GM23338 (cell line): ENCODE results near the gene TRPV5. TPM values are rescaled to one million over a fixed set of nuclear protein-coding genes. Genes with fewer than 3 reads are reported as not detected.

ENCODE experiments used
- ATAC-seq: fragments of 200-7000 bp; cut with Tn5 transposase; 3 replicates; pipeline ENCODE4 v1.9.1; 2020
- DNase-seq: peaks from one replicate; pipeline ENCODE4 v3.0.0-alpha.2; 2015; ENCODE audit warnings: low spot score
- H2AFZ ChIP-seq: fragments of 200-600 bp; sonication (generic); 2 replicates; pipeline ENCODE4 v1.8.0; 2016; ENCODE audit warnings: antibody characterized with exemption, mild to moderate bottlenecking, moderate library complexity
- H3F3A ChIP-seq: fragments of 200-600 bp; sonication (generic); replicated peaks from 2 replicates; pipeline ENCODE4 v1.8.0; 2017; ENCODE audit warnings: antibody characterized with exemption, mixed run types, low read depth
- H3K27ac ChIP-seq: fragments of 200-600 bp; sonication (generic); 2 replicates; pipeline ENCODE4 v1.6.1; 2016; ENCODE audit warnings: low read depth
- H3K27me3 ChIP-seq: fragments of 200-600 bp; sonication (generic); 2 replicates; pipeline ENCODE4 v1.8.0; 2016; ENCODE audit warnings: mild to moderate bottlenecking, mixed run types, moderate library complexity; ENCODE audit not compliant: insufficient read depth
- H3K36me3 ChIP-seq: fragments of 200-600 bp; sonication (generic); 2 replicates; pipeline ENCODE4 v1.8.0; 2016; ENCODE audit warnings: mild to moderate bottlenecking; ENCODE audit not compliant: insufficient read depth
- H3K4me1 ChIP-seq: fragments of 200-600 bp; sonication (generic); 2 replicates; pipeline ENCODE4 v1.8.0; 2016; ENCODE audit warnings: mild to moderate bottlenecking, moderate library complexity; ENCODE audit not compliant: insufficient read depth
- H3K4me2 ChIP-seq: fragments of 200-600 bp; sonication (generic); 2 replicates; pipeline ENCODE4 v1.7.1; 2017; ENCODE audit warnings: mixed run types
- H3K4me3 ChIP-seq: fragments of 200-600 bp; sonication (generic); 2 replicates; pipeline ENCODE4 v1.6.1; 2016; ENCODE audit warnings: mixed run types
- H3K79me2 ChIP-seq: fragments of 200-600 bp; sonication (generic); replicated peaks from 2 replicates; pipeline ENCODE4 v1.8.0; 2017; ENCODE audit warnings: mild to moderate bottlenecking; ENCODE audit not compliant: insufficient read depth
- H3K9me2 ChIP-seq: fragments of 200-600 bp; sonication (generic); 2 replicates; pipeline ENCODE4 v1.8.0; 2017; ENCODE audit not compliant: insufficient read depth
- H4K20me1 ChIP-seq: fragments of 200-600 bp; sonication (generic); replicated peaks from 2 replicates; pipeline ENCODE4 v1.8.0; 2017; ENCODE audit warnings: mild to moderate bottlenecking; ENCODE audit not compliant: insufficient read depth
- H3K27ac Mint-ChIP-seq: 2 replicates; pipeline ENCODE4 v1.8.0; 2020; ENCODE audit warnings: inconsistent platforms, mild to moderate bottlenecking, moderate library complexity, mixed read lengths
- H3K27me3 Mint-ChIP-seq: 3 replicates; pipeline ENCODE4 v1.8.0; 2022; ENCODE audit warnings: low read depth, mild to moderate bottlenecking, moderate library complexity, mixed read lengths, inconsistent platforms; ENCODE audit not compliant: insufficient read depth, poor library complexity
- H3K36me3 Mint-ChIP-seq: 3 replicates; pipeline ENCODE4 v1.8.0; 2021; ENCODE audit warnings: low read depth, mild to moderate bottlenecking, inconsistent platforms, moderate library complexity, mixed read lengths
- H3K4me1 Mint-ChIP-seq: 3 replicates; pipeline ENCODE4 v1.8.0; 2020; ENCODE audit warnings: mild to moderate bottlenecking, inconsistent platforms, mixed read lengths
- H3K4me3 Mint-ChIP-seq: 3 replicates; pipeline ENCODE4 v1.8.0; 2021; ENCODE audit warnings: moderate library complexity, mild to moderate bottlenecking, inconsistent platforms, mixed read lengths
- H3K9me3 Mint-ChIP-seq: 3 replicates; pipeline ENCODE4 v1.8.0; 2020; ENCODE audit warnings: moderate library complexity, mild to moderate bottlenecking, inconsistent platforms, mixed read lengths
- CREB1 ChIP-seq: fragments of 250-450 bp; sonication (Bioruptor Pico); IDR thresholded peaks from 2 replicates; pipeline ENCODE4 v1.5.0; 2020; ENCODE audit warnings: low read depth, mild to moderate bottlenecking, moderate library complexity
- EZH2 ChIP-seq: fragments of 200-600 bp; sonication (generic); IDR thresholded peaks from one replicate; pipeline ENCODE4 v1.8.0; 2017; ENCODE audit warnings: antibody characterized with exemption, mild to moderate bottlenecking, low read depth; ENCODE audit not compliant: unreplicated experiment
- EZH2phosphoT487 ChIP-seq: fragments of 200-600 bp; sonication (generic); IDR thresholded peaks from one replicate; pipeline ENCODE4 v1.8.1; 2018; ENCODE audit warnings: antibody characterized with exemption; ENCODE audit not compliant: unreplicated experiment
- NANOG ChIP-seq: IDR thresholded peaks from 2 replicates; pipeline ENCODE4 v1.6.1; 2016; ENCODE audit warnings: antibody characterized with exemption, borderline replicate concordance
- POLR2AphosphoS5 ChIP-seq: IDR thresholded peaks from 2 replicates; pipeline ENCODE4 v1.6.1; 2016; ENCODE audit warnings: antibody characterized with exemption, low read depth
- STAT1 ChIP-seq: IDR thresholded peaks from one replicate; pipeline ENCODE4 v1.6.1; 2016; ENCODE audit warnings: antibody characterized with exemption; ENCODE audit not compliant: unreplicated experiment
- ZNF114 ChIP-seq: fragments of 250-450 bp; sonication (Bioruptor Pico); IDR thresholded peaks from 2 replicates; pipeline ENCODE4 v1.5.0; 2020; ENCODE audit warnings: mild to moderate bottlenecking, moderate library complexity
- ZNF331 ChIP-seq: fragments of 250-450 bp; sonication (Bioruptor Pico); IDR thresholded peaks from 2 replicates; pipeline ENCODE4 v1.5.0; 2020; ENCODE audit warnings: low read depth, mild to moderate bottlenecking, moderate library complexity
- polyA plus RNA-seq: library from polyadenylated mRNA; unstranded; fragments of >200 nt; fragmentation: Nextera tagmentation; extraction: Ambion mirVana; gene quantifications from 2 replicates; pipeline ENCODE4 v1.2.1, GENCODE V29; 2016
- total RNA-seq: library from RNA; depleted of rRNA; stranded (reverse); fragments of >200 nt; shearing (Covaris generic); gene quantifications from 2 replicates; pipeline ENCODE4 v1.2.3, GENCODE V29; 2014
- TF ChIP-seq, protein P1 (sequence below): IDR thresholded peaks from 2 replicates; pipeline ENCODE4 v1.6.1; 2016; ENCODE audit warnings: antibody characterized with exemption
- TF ChIP-seq, protein P2 (sequence below): IDR thresholded peaks from one replicate; pipeline ENCODE4 v1.6.1; 2018; ENCODE audit warnings: antibody characterized with exemption; ENCODE audit not compliant: unreplicated experiment
- TF ChIP-seq, protein P3 (sequence below): fragments of 250-450 bp; sonication (Bioruptor Pico); IDR thresholded peaks from 2 replicates; pipeline ENCODE4 v1.5.0; 2020; ENCODE audit warnings: mild to moderate bottlenecking, moderate library complexity

The TRPV5 gene
- total and polyA plus RNA-seq, 2 experiments from 2014 or later, result not detected

DNA sequence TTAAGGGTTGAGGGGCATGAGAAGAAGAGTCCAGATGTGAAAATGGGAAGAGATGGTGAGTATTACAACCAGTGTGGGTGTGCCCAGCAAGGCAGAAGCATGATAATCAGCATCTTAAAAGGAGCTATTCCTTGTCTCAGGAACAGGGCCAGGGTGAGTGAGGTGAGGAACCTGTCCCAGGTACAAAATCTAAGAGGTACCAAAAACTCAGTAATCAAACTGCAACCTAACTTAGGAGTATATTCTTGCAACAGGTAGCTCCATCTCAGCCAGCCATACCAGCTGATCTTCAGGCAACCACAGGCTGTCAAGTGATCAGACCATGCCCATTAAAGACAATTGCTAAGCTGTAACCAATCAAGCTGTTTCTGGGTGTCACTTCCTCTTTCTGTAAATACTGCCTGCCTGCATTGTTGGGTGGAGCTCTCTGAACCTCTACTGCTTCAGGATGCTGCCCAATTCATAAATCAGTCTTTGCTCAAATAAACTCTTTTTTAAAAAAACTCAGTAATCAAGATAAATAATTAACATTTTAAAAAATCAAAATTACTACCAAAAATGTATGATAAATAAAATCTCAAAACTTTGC, 21.2 kb upstream of the TRPV5 start:
- H3F3A ChIP-seq, result no peaks in the 10 kb centered on the region
- Mint-ChIP-seq H3K4me3 (no peak overlapping the region), H3K9me3 (peaks cover 27% of the 10 kb centered on the region), H3K4me1 (peaks cover 26% of the 10 kb centered on the region), H3K27me3 (peaks cover 6% of the 10 kb centered on the region), H3K36me3 (peaks cover 29% of the 10 kb centered on the region), H3K27ac (no peak overlapping the region)
- H3K9me2 ChIP-seq, result peaks cover 12% of the 10 kb centered on the region; the same call in 1 of the 2 replicates
- no peak overlapping the region for H3K27ac ChIP-seq
- no peaks in the 10 kb centered on the region for H4K20me1 ChIP-seq
- H3K4me1 ChIP-seq, result peaks cover 27% of the 10 kb centered on the region
- H2AFZ ChIP-seq, result no peak overlapping the region
- no peaks in the 10 kb centered on the region for H3K79me2 ChIP-seq
- no peaks in the 10 kb centered on the region; the same call in 1 of the 2 replicates for H3K36me3 ChIP-seq
- H3K4me2 ChIP-seq, result no peak overlapping the region
- DNase-seq (no peak), ATAC-seq (no peak)
- H3K27me3 ChIP-seq, result no peaks in the 10 kb centered on the region
- H3K4me3 ChIP-seq, result no peak overlapping the region
- TF ChIP-seq EZH2, result no peak
- no peak for TF ChIP-seq ZNF331 (CRISPR knock-in tag)
- TF ChIP-seq EZH2phosphoT487, result no peak
- TF ChIP-seq, protein P1, sequence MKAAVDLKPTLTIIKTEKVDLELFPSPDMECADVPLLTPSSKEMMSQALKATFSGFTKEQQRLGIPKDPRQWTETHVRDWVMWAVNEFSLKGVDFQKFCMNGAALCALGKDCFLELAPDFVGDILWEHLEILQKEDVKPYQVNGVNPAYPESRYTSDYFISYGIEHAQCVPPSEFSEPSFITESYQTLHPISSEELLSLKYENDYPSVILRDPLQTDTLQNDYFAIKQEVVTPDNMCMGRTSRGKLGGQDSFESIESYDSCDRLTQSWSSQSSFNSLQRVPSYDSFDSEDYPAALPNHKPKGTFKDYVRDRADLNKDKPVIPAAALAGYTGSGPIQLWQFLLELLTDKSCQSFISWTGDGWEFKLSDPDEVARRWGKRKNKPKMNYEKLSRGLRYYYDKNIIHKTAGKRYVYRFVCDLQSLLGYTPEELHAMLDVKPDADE, result no peak
- TF ChIP-seq STAT1, result no peak
- no peak for TF ChIP-seq CREB1 (CRISPR knock-in tag)
- TF ChIP-seq POLR2AphosphoS5, result no peak
- no peak for TF ChIP-seq NANOG
- TF ChIP-seq, protein P2, sequence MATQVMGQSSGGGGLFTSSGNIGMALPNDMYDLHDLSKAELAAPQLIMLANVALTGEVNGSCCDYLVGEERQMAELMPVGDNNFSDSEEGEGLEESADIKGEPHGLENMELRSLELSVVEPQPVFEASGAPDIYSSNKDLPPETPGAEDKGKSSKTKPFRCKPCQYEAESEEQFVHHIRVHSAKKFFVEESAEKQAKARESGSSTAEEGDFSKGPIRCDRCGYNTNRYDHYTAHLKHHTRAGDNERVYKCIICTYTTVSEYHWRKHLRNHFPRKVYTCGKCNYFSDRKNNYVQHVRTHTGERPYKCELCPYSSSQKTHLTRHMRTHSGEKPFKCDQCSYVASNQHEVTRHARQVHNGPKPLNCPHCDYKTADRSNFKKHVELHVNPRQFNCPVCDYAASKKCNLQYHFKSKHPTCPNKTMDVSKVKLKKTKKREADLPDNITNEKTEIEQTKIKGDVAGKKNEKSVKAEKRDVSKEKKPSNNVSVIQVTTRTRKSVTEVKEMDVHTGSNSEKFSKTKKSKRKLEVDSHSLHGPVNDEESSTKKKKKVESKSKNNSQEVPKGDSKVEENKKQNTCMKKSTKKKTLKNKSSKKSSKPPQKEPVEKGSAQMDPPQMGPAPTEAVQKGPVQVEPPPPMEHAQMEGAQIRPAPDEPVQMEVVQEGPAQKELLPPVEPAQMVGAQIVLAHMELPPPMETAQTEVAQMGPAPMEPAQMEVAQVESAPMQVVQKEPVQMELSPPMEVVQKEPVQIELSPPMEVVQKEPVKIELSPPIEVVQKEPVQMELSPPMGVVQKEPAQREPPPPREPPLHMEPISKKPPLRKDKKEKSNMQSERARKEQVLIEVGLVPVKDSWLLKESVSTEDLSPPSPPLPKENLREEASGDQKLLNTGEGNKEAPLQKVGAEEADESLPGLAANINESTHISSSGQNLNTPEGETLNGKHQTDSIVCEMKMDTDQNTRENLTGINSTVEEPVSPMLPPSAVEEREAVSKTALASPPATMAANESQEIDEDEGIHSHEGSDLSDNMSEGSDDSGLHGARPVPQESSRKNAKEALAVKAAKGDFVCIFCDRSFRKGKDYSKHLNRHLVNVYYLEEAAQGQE, result no peak
- no peak for TF ChIP-seq ZNF114

DNA sequence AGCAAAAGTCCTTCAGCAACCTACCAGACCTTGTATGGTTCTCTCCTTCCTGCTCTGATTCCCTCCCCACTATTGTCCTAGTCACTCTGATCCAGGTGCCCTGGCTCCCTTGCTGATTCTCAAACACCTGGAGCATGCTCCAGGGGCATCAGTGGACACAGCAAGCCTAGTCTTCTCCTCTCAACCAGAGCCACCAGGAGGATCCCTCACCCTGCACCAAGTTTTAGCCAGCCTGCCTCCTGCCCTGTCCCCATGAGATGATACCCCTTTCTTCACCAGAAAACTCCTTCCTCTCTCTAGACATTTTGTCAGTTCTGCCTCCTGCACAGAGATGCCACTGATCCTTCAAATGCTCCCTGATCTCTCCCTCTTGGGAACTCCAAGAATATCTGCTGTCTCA, 16.7 kb upstream of the TRPV5 start:
- peaks cover 16% of the 10 kb centered on the region for H3K36me3 Mint-ChIP-seq
- no peak for TF ChIP-seq POLR2AphosphoS5
- TF ChIP-seq, protein P3, sequence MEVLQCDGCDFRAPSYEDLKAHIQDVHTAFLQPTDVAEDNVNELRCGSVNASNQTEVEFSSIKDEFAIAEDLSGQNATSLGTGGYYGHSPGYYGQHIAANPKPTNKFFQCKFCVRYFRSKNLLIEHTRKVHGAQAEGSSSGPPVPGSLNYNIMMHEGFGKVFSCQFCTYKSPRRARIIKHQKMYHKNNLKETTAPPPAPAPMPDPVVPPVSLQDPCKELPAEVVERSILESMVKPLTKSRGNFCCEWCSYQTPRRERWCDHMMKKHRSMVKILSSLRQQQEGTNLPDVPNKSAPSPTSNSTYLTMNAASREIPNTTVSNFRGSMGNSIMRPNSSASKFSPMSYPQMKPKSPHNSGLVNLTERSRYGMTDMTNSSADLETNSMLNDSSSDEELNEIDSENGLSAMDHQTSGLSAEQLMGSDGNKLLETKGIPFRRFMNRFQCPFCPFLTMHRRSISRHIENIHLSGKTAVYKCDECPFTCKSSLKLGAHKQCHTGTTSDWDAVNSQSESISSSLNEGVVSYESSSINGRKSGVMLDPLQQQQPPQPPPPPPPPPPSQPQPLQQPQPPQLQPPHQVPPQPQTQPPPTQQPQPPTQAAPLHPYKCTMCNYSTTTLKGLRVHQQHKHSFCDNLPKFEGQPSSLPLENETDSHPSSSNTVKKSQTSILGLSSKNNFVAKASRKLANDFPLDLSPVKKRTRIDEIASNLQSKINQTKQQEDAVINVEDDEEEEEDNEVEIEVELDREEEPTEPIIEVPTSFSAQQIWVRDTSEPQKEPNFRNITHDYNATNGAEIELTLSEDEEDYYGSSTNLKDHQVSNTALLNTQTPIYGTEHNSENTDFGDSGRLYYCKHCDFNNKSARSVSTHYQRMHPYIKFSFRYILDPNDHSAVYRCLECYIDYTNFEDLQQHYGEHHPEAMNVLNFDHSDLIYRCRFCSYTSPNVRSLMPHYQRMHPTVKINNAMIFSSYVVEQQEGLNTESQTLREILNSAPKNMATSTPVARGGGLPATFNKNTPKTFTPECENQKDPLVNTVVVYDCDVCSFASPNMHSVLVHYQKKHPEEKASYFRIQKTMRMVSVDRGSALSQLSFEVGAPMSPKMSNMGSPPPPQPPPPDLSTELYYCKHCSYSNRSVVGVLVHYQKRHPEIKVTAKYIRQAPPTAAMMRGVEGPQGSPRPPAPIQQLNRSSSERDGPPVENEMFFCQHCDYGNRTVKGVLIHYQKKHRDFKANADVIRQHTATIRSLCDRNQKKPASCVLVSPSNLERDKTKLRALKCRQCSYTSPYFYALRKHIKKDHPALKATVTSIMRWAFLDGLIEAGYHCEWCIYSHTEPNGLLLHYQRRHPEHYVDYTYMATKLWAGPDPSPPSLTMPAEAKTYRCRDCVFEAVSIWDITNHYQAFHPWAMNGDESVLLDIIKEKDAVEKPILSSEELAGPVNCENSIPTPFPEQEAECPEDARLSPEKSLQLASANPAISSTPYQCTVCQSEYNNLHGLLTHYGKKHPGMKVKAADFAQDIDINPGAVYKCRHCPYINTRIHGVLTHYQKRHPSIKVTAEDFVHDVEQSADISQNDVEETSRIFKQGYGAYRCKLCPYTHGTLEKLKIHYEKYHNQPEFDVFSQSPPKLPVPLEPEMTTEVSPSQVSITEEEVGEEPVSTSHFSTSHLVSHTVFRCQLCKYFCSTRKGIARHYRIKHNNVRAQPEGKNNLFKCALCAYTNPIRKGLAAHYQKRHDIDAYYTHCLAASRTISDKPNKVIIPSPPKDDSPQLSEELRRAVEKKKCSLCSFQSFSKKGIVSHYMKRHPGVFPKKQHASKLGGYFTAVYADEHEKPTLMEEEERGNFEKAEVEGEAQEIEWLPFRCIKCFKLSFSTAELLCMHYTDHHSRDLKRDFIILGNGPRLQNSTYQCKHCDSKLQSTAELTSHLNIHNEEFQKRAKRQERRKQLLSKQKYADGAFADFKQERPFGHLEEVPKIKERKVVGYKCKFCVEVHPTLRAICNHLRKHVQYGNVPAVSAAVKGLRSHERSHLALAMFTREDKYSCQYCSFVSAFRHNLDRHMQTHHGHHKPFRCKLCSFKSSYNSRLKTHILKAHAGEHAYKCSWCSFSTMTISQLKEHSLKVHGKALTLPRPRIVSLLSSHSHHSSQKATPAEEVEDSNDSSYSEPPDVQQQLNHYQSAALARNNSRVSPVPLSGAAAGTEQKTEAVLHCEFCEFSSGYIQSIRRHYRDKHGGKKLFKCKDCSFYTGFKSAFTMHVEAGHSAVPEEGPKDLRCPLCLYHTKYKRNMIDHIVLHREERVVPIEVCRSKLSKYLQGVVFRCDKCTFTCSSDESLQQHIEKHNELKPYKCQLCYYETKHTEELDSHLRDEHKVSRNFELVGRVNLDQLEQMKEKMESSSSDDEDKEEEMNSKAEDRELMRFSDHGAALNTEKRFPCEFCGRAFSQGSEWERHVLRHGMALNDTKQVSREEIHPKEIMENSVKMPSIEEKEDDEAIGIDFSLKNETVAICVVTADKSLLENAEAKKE (CRISPR knock-in tag), result no peak

More for the DNA sequence above, 16.7 kb upstream of the TRPV5 start:
- Histone ChIP-seq H3K4me3 (no peak overlapping the region), H3K4me1 (no peaks in the 10 kb centered on the region), H4K20me1 (no peaks in the 10 kb centered on the region), H2AFZ (no peak overlapping the region), H3K4me2 (no peak overlapping the region), H3K79me2 (no peaks in the 10 kb centered on the region), H3K36me3 (no peaks in the 10 kb centered on the region; the same call in 1 of the 2 replicates), H3K27me3 (no peaks in the 10 kb centered on the region), H3K27ac (no peak overlapping the region), H3K9me2 (no peaks in the 10 kb centered on the region), H3F3A (no peaks in the 10 kb centered on the region)
- Mint-ChIP-seq H3K4me1 (no peaks in the 10 kb centered on the region), H3K27ac (no peak overlapping the region), H3K9me3 (peaks cover 18% of the 10 kb centered on the region), H3K27me3 (peaks cover 6% of the 10 kb centered on the region), H3K4me3 (no peak overlapping the region)
- ATAC-seq (no peak), DNase-seq (no peak)
